ENCODE data around the gene PLCB4. TPM values are rescaled to one million over a fixed set of nuclear protein-coding genes. Genes with fewer than 3 reads are reported as not detected.
"Not testable (repeated sequence)": the region's sequence is repeated elsewhere in the genome, so short reads cannot be mapped to it uniquely, and the experiment has no call there.

Gene PLCB4
- total and polyA plus RNA-seq, 12 donors: 0.26 to 8.5 (median 2.8) TPM

GRCh38 chr20:9150679-9151078, 81.8 kb downstream of the PLCB4 start:
- Histone ChIP-seq H3K36me3 (replicated peaks in 1 of 2) (no peaks in the 10 kb centered on the region), H3K27ac (no peak overlapping the region), H3K4me1 (replicated peaks in 1 of 2) (no peaks in the 10 kb centered on the region), H3K27me3 (no peaks in the 10 kb centered on the region), H3K4me3 (no peak overlapping the region), H3K9me3 (replicated peaks in 1 of 3) (no peaks in the 10 kb centered on the region)
- intact Hi-C loops (cut with DNase I): no loop called here
- DNase-seq: no peak
- TF ChIP-seq CTCF (IDR thresholded peaks at IDR 0.05): no peak
- TF ChIP-seq POLR2A (IDR thresholded peaks at IDR 0.05): no peak
- 75 to 84% (median 78%) methylated on average over 3 of the region's 3 CpGs for WGBS, 4 donors

- intact Hi-C loops (cut with DNase I); H3K4me3 ChIP-seq; H3K27me3 ChIP-seq; H3K4me1 ChIP-seq (replicated peaks in 1 of 2); H3K27ac ChIP-seq; DNase-seq; H3K9me3 ChIP-seq (replicated peaks in 1 of 3); H3K36me3 ChIP-seq (replicated peaks in 1 of 2): not testable (repeated sequence)
- 33 to 85% (median 72%) methylated on average over 1 of the region's 1 CpG for WGBS, 4 donors
Measured at GRCh38 chr20:9152139-9152538, 83.3 kb downstream of the PLCB4 start.

- Histone ChIP-seq H3K9me3 (replicated peaks in 1 of 3) (no peaks in the 10 kb centered on the region), H3K4me1 (replicated peaks in 1 of 2) (no peaks in the 10 kb centered on the region), H3K4me3 (no peak overlapping the region), H3K27me3 (no peaks in the 10 kb centered on the region), H3K36me3 (replicated peaks in 1 of 2) (no peaks in the 10 kb centered on the region), H3K27ac (no peak overlapping the region)
- TF ChIP-seq CTCF (IDR thresholded peaks at IDR 0.05) (no peak), POLR2A (IDR thresholded peaks at IDR 0.05) (no peak)
- DNase-seq: no peak
- 53 to 81% (median 63%) methylated on average over 1 of the region's 1 CpG for WGBS, 4 donors
- intact Hi-C loops (cut with DNase I): no loop called here
Measured at GRCh38 chr20:9154464-9155024, 85.7 kb downstream of the PLCB4 start.

GRCh38 chr20:9156529-9157280, 87.8 kb downstream of the PLCB4 start:
- Histone ChIP-seq H3K27ac (no peak overlapping the region), H3K4me1 (replicated peaks in 1 of 2) (no peaks in the 10 kb centered on the region), H3K27me3 (no peaks in the 10 kb centered on the region), H3K36me3 (replicated peaks in 1 of 2) (no peaks in the 10 kb centered on the region), H3K9me3 (replicated peaks in 1 of 3) (no peaks in the 10 kb centered on the region), H3K4me3 (no peak overlapping the region)
- WGBS, 4 donors: 60 to 81% (median 64%) methylated on average over 4 of the region's 4 CpGs
- intact Hi-C loops (cut with DNase I): no loop called here
- TF ChIP-seq CTCF (IDR thresholded peaks at IDR 0.05): no peak
- TF ChIP-seq POLR2A (IDR thresholded peaks at IDR 0.05): no peak
- no peak for DNase-seq

- no peaks in the 10 kb centered on the region for H3K4me1 ChIP-seq (replicated peaks in 1 of 2)
- H3K27ac ChIP-seq: no peak overlapping the region
- H3K27me3 ChIP-seq: no peaks in the 10 kb centered on the region
- no peaks in the 10 kb centered on the region for H3K36me3 ChIP-seq (replicated peaks in 1 of 2)
- no peaks in the 10 kb centered on the region for H3K9me3 ChIP-seq (replicated peaks in 1 of 3)
- no peak for DNase-seq
- no peak overlapping the region for H3K4me3 ChIP-seq
- intact Hi-C loops (cut with DNase I): no loop called here
- 55 to 73% (median 60%) methylated on average over 6 of the region's 6 CpGs for WGBS, 4 donors
- TF ChIP-seq POLR2A (IDR thresholded peaks at IDR 0.05) (no peak), CTCF (IDR thresholded peaks at IDR 0.05) (no peak)
Measured at GRCh38 chr20:9160331-9160730, 91.4 kb downstream of the PLCB4 start.

Measured in adrenal gland (tissue), 12 donors.